HG02642 (cell line): ENCODE data around the gene AKAP4.

ENCODE experiments used
- ATAC-seq: cut with Tn5 transposase; IDR thresholded peaks from one replicate; pipeline ENCODE4 v1.9.1; 2021; ENCODE audit warnings: mild to moderate bottlenecking; ENCODE audit not compliant: unreplicated experiment, poor library complexity

Gene AKAP4

DNA sequence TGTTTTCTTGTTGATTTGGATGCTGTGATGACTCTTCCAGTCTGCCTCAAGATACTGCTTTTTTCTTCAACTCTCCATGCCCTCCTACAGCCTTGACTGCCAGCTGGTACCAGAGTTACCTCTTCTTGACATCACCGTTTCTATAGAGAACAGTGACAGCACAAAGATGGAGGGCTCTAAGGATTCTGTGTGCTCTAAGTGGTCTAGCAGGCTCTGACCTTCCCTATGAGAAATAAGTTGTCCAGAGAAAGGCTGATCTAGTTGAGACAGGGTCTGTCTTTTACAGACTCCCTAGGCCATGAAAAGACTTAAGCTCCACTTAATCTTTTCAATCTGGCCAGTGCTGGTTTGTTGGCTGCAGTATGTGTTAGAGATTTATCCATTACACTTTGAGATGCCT lies at the start of gene AKAP4:
TSS of gene AKAP4 (minus strand) at position 101 of the 400 bp plus-strand sequence. CDS start 118 bp downstream, outside the sequence.
- no peak for ATAC-seq

- ATAC-seq, result no peak
Measured at GRCh38 chrX:50211510-50211909, 10.7 kb upstream of the AKAP4 start.

DNA sequence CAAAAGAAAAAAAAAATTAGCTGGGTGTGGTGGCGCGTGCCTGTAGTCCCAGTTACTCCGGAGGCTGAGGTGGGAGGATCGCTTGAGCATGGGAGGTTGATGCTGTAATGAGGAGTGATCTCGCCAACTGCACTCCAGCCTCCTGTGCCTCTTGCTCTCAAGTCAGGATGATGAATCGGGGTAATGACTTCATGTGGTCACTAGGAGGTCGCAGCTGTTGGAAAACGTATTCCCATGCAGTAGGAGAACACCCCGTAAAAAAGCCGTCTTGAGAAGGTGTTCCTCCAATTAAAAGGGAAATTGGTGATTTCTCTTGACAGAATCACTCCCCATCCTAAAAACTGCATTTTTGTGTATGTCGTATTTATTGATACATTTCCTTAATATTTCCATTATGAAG lies 5.9 kb upstream of the AKAP4 start:
- ATAC-seq, result no peak

- ATAC-seq, result peak; percentile 99
Measured at GRCh38 chrX:50204364-50204899, 3.6 kb upstream of the AKAP4 start, which contains the start of gene CCNB3. CCNB3 (plus strand) TSS chrX:50204765; CDS start chrX:50285164, 80,399 bp downstream.

GRCh38 chrX:50202539-50202938 lies 1.7 kb upstream of the AKAP4 start:
- no peak for ATAC-seq

DNA sequence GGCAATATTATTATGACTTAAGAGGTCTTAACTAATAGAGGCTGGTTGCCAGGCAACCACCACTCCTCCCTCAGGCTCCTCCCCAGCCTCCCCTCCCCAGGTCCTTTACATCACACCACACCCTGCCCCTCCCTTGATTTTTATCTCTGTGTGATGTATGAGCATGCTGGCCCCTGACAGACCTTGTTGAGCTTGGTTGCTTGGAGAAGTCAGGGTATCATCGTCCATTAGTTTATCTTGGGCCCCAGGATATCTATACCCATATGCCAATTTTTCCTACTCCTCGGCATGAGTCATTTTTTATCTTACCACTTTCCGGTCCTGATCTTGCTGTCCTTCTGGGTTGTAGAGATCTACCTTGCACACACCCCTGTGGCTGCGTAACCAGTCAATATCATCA lies 2.5 kb downstream of the AKAP4 start:
- ATAC-seq, result no peak

DNA sequence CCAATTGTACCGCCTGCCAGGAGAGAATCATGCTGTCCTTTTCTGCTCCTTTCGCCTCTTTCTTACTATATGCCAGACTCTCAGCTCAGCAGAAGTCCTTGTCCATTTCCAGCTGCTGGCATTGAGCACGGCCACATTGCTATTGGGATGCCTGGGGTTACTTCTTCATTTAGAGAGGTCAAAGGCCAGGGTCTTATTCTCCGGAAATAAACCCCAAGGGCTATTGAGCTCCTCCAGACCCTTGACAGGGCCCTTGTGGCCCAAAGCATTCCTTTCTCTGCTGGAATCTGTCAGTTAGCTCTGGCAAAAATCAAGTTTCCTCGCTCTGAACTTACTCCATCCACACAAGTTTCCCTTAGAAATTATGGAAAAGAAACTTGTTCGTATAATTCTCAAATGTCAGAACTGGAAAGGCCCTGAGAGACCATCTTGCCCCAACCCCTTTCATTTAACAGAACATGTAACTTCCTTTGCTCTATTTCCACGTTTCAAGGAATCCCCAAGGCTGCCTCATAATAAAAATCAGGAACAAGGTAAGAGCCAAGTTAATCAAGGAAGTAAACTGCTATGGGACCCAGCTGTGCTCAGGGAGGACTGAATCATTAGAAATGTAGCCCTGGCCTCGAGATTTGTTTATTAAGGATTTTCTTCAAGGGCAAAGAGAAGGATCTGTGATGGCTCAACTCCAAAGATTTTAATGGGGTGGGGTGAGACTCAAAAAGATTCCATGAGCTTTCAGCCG lies 11.8 kb downstream of the AKAP4 start:
- no peak for ATAC-seq

- ATAC-seq, result no peak
Measured at GRCh38 chrX:50183891-50184290, 16.9 kb downstream of the AKAP4 start.

DNA sequence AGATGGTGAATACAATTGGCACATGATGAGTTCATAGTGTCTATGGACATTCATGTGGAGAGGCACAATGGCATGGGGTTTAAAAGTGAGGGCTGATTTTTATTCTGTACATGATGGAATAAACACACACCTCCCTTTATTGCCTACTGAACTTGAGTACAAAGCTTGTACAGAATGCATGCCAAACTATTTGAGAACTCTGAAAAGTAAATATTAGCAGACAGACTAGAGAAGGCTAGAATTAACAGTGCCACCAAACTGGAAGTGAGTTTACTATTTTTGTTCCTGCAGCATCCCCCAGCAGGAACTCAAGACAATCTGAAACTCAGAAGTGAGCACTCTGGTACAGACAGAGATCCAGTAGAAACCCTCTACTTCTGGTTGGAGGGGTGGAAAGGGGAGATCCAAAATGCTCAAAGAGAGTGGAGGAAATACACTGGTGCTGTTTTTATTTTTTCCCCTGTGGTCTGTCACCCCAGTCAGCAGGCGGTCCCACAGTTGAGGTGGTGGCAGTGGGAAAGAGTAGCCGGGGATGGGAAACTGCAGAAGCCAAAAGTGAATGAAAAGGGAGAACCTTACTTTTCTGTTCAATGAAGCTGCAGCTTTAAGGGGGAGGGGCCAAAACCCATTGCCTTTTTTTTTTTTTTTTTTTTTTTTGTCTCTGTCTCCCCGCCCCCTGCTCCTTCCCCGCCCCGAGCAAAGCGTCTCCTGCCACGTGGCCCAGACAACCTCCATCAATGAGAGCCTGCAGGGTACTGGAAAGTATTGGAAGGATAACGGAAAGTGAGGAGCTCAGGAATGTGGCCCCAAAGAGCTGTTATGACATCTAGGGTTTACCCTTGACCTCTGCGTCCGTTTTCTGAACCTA lies 20.5 kb downstream of the AKAP4 start:
- ATAC-seq, result no peak

DNA sequence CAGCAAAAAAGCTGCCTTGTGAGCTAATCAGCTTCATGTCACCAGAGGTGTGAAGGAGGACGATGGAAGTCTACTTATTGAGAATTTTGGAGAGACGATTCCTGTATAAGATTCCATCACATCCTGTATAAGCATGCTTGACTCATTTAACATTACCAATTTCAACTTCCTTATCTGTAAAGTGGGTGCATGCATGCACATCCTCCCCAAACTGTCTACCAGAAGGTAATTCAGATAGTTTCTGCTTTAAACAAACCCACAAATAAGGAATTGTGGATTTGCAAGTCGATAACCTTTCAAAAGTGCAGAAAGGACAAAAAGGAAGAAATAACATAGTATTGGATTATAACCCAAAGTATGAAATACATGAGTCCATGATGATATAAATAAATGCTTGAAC lies 31.1 kb downstream of the AKAP4 start:
- ATAC-seq, result no peak

GRCh38 chrX:50168241-50168687 lies 32.5 kb downstream of the AKAP4 start:
- peak; percentile 55 for ATAC-seq

GRCh38 chrX:50167366-50167765 lies 33.4 kb downstream of the AKAP4 start:
- ATAC-seq, result no peak

DNA sequence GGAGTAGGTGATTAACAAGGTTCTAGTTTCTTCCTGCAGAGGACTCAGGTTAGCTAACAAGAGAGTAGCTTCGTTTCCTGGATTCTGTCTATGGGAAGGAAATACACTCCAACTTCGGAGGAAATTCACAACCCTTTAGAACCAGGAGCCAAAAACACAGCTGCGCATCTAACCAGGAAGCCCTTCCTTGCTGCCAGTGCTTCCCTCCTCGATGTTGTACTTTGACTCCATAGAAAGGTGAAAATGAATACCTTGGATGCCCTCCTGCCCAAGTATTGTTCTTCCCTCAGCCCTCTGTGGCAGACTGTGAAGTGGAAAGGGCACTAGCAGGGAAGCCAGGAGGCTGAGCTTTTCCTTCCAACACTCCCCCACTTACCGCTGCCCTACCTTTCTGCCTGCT lies 35.1 kb downstream of the AKAP4 start:
- ATAC-seq, result no peak

GRCh38 chrX:50161127-50161526 lies 39.7 kb downstream of the AKAP4 start:
- ATAC-seq, result no peak

GRCh38 chrX:50158593-50158992 lies 42.2 kb downstream of the AKAP4 start:
- no peak for ATAC-seq

GRCh38 chrX:50157545-50158135 lies 43.2 kb downstream of the AKAP4 start:
- no peak for ATAC-seq

- no peak for ATAC-seq
Measured at GRCh38 chrX:50154429-50154828, 46.4 kb downstream of the AKAP4 start.

GRCh38 chrX:50152456-50152855 lies 48.4 kb downstream of the AKAP4 start:
- ATAC-seq, result no peak

DNA sequence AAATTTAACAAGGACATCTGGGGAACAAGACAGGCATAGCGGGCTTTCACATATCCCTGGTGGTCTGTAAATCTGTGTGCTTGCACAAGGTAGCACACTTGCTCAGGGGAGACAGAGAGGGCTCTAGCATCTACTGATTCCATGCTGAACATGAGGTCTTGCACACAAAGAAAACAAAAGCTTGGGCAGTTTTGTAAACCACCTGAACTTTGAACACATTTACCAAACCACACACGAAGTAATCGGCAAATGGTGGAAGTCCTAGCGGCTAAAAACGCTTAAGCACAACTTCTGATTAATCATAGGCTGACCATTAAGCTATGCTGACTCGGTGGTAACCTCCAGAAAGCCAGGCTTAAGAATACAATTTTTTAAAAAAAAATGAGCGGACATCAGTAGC lies 52.8 kb downstream of the AKAP4 start:
- ATAC-seq, result no peak
